Brain microvascular endothelial cell (primary cell): Measurements from ENCODE around the gene NFATC1.

ENCODE experiments used
- DNase-seq: peaks from one replicate; pipeline ENCODE4 v3.0.0-alpha.2; 2020
- H3K27ac ChIP-seq: fragments of 250-450 bp; sonication (Bioruptor Pico); 2 replicates; pipeline ENCODE4 v1.5.1; 2020; ENCODE audit warnings: mild to moderate bottlenecking, moderate library complexity
- H3K27me3 ChIP-seq: fragments of 250-450 bp; sonication (Bioruptor Pico); replicated peaks from 2 replicates; pipeline ENCODE4 v1.5.1; 2020; ENCODE audit warnings: mild to moderate bottlenecking
- H3K36me3 ChIP-seq: fragments of 250-450 bp; sonication (Bioruptor Pico); replicated peaks from 2 replicates; pipeline ENCODE4 v1.5.1; 2020; ENCODE audit warnings: mild to moderate bottlenecking
- H3K4me3 ChIP-seq: 2 replicates; pipeline ENCODE4 v1.5.1; 2011; ENCODE audit warnings: low read depth, mild to moderate bottlenecking, control low read depth, low read length, moderate library complexity
- CTCF ChIP-seq: IDR thresholded peaks from 2 replicates; pipeline ENCODE4 v1.5.1; 2011; ENCODE audit warnings: low read depth, mild to moderate bottlenecking, moderate library complexity, low read length, control low read depth, inconsistent platforms; ENCODE audit errors: missing control alignments
- in situ Hi-C: cut with HindIII; loops from 2 replicates; pipeline ENCODE4 v1.10.0; 2017; ENCODE audit warnings: low sequenced_read_pairs, low pct_ligation_motif_present

The NFATC1 gene

GRCh38 chr18:79413025-79413424, 17.3 kb downstream of the NFATC1 start:
- in situ Hi-C loops: no loop called here
- TF ChIP-seq CTCF: no peak
- Histone ChIP-seq H3K4me3 (no peak overlapping the region), H3K36me3 (no peaks in the 10 kb centered on the region), H3K27me3 (peaks cover 2% of the 10 kb centered on the region), H3K27ac (no peak overlapping the region)
- no peak for DNase-seq

- in situ Hi-C loops: no loop called here
- H3K4me3 ChIP-seq: no peak overlapping the region
- TF ChIP-seq CTCF: no peak
- no peaks in the 10 kb centered on the region for H3K36me3 ChIP-seq
- DNase-seq: no peak
- H3K27ac ChIP-seq: no peak overlapping the region
- H3K27me3 ChIP-seq: peaks cover 2% of the 10 kb centered on the region
Measured at GRCh38 chr18:79413426-79413825, 17.7 kb downstream of the NFATC1 start.

GRCh38 chr18:79413901-79414300, 18.2 kb downstream of the NFATC1 start:
- Histone ChIP-seq H3K27ac (no peak overlapping the region), H3K4me3 (no peak overlapping the region), H3K27me3 (peaks cover 2% of the 10 kb centered on the region), H3K36me3 (no peaks in the 10 kb centered on the region)
- no peak for TF ChIP-seq CTCF
- DNase-seq: no peak
- in situ Hi-C loops: no loop called here

GRCh38 chr18:79416022-79416676, 20.4 kb downstream of the NFATC1 start:
- in situ Hi-C loops: no loop called here
- H3K27ac ChIP-seq: no peak overlapping the region
- no peak overlapping the region for H3K4me3 ChIP-seq
- no peaks in the 10 kb centered on the region for H3K36me3 ChIP-seq
- peaks cover 2% of the 10 kb centered on the region for H3K27me3 ChIP-seq
- DNase-seq: no peak
- TF ChIP-seq CTCF: no peak

GRCh38 chr18:79416677-79417052, 20.9 kb downstream of the NFATC1 start:
- TF ChIP-seq CTCF: no peak
- H3K27ac ChIP-seq: no peak overlapping the region
- in situ Hi-C loops: no loop called here

GRCh38 chr18:79418236-79418635, 22.5 kb downstream of the NFATC1 start:
- no peak for DNase-seq
- TF ChIP-seq CTCF: no peak
- Histone ChIP-seq H3K36me3 (no peaks in the 10 kb centered on the region), H3K27me3 (no peaks in the 10 kb centered on the region), H3K4me3 (no peak overlapping the region), H3K27ac (no peak overlapping the region)
- in situ Hi-C loops: no loop called here

More at GRCh38 chr18:79416677-79417052, 20.9 kb downstream of the NFATC1 start:
- no peaks in the 10 kb centered on the region for H3K36me3 ChIP-seq
- no peak overlapping the region for H3K4me3 ChIP-seq
- H3K27me3 ChIP-seq: peaks cover 2% of the 10 kb centered on the region
- DNase-seq: no peak
